ENCODE measurements around the gene TIMP2. TPM values are rescaled to one million over a fixed set of nuclear protein-coding genes. Genes with fewer than 3 reads are reported as not detected.

Gene TIMP2
- total RNA-seq, 4 donors from 2014 or later: 20.4 to 28.7 (median 27.0) TPM

- Histone ChIP-seq H3K27me3 (no peaks in the 10 kb centered on the region), H3K4me3 (no peak overlapping the region), H3K4me1 (peaks cover 5 to 6% of the 10 kb centered on the region in 2 donors), H3K27ac (no peak overlapping the region), H3K36me3 (no peaks in the 10 kb centered on the region), H3K9me3 (no peaks in the 10 kb centered on the region)
- no peak for ATAC-seq
- in situ Hi-C loops (cut with MboI; ENCODE audit: low sequenced_read_pairs in 4 of 4) (no loop called here), intact Hi-C loops (cut with DNase I; ENCODE audit: low total_unique reads) (loop anchor here (5.0 kb wide), 2 partner anchors 127 to 167 kb away; no protein-coding TSS in a partner anchor)
- no peak for TF ChIP-seq POLR2A (IDR thresholded peaks at IDR 0.05)
- TF ChIP-seq, protein P1, sequence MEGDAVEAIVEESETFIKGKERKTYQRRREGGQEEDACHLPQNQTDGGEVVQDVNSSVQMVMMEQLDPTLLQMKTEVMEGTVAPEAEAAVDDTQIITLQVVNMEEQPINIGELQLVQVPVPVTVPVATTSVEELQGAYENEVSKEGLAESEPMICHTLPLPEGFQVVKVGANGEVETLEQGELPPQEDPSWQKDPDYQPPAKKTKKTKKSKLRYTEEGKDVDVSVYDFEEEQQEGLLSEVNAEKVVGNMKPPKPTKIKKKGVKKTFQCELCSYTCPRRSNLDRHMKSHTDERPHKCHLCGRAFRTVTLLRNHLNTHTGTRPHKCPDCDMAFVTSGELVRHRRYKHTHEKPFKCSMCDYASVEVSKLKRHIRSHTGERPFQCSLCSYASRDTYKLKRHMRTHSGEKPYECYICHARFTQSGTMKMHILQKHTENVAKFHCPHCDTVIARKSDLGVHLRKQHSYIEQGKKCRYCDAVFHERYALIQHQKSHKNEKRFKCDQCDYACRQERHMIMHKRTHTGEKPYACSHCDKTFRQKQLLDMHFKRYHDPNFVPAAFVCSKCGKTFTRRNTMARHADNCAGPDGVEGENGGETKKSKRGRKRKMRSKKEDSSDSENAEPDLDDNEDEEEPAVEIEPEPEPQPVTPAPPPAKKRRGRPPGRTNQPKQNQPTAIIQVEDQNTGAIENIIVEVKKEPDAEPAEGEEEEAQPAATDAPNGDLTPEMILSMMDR (IDR thresholded peaks at IDR 0.05 in 4 of 5, conservative IDR thresholded peaks at IDR 0.05 in 1 of 5): no peak
- DNase-seq: no peak
These were observed 80.7 kb downstream of the TIMP2 start for GRCh38 chr17:78844301-78845005.

DNA sequence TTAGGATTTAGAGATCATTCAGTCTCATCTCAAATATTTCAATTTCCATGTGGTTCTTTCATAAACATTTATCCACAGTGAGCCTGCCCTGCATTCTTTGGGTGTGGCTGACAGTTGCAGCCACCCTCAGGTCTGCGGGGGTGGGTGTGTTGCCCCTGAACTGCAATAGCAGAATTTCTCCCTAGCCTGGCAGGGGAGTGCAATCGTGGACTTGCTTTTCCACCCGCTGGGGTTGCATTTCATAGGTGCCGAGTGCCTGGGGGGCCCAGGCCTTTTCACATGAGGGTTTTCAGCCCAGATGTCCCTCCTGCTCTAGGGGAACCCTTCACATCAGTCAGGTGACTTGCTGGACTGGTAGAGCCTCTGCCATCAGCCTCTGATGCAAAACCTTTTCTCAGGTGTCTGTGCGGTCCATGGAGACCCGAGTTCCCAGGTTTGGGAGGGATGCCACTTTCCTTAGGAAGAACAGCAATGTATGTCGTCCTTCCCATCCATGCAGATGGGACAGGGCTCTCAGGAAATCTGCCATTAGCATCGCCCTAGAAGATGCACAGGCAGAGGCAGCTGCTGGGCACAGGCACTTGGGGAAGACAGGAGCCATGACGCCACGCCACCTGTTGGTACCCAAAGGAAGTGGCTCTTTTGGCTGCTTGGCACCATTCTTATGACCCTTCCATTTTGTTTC is 82.2 kb downstream of the TIMP2 start:
- no peak overlapping the region for H3K4me3 ChIP-seq
- no peaks in the 10 kb centered on the region for H3K27me3 ChIP-seq
- peaks cover 0 to under 1% of the 10 kb centered on the region in 2 donors for H3K36me3 ChIP-seq
- TF ChIP-seq, protein P1 (IDR thresholded peaks at IDR 0.05 in 4 of 5, conservative IDR thresholded peaks at IDR 0.05 in 1 of 5): peak in 4 of 5 experiments; percentile 10 to 43 (median 40)
- TF ChIP-seq POLR2A (IDR thresholded peaks at IDR 0.05): no peak
- ATAC-seq (no peak), DNase-seq (no peak)
- peaks cover 13 to 18% of the 10 kb centered on the region in 2 donors for H3K4me1 ChIP-seq
- no peak overlapping the region for H3K27ac ChIP-seq
- no peaks in the 10 kb centered on the region for H3K9me3 ChIP-seq
- intact Hi-C loops (cut with DNase I; ENCODE audit: low total_unique reads): loop anchor here (5.0 kb wide), 2 partner anchors 126 to 166 kb away; no protein-coding TSS in a partner anchor
- in situ Hi-C loops (cut with MboI; ENCODE audit: low sequenced_read_pairs in 4 of 4): no loop called here

DNA sequence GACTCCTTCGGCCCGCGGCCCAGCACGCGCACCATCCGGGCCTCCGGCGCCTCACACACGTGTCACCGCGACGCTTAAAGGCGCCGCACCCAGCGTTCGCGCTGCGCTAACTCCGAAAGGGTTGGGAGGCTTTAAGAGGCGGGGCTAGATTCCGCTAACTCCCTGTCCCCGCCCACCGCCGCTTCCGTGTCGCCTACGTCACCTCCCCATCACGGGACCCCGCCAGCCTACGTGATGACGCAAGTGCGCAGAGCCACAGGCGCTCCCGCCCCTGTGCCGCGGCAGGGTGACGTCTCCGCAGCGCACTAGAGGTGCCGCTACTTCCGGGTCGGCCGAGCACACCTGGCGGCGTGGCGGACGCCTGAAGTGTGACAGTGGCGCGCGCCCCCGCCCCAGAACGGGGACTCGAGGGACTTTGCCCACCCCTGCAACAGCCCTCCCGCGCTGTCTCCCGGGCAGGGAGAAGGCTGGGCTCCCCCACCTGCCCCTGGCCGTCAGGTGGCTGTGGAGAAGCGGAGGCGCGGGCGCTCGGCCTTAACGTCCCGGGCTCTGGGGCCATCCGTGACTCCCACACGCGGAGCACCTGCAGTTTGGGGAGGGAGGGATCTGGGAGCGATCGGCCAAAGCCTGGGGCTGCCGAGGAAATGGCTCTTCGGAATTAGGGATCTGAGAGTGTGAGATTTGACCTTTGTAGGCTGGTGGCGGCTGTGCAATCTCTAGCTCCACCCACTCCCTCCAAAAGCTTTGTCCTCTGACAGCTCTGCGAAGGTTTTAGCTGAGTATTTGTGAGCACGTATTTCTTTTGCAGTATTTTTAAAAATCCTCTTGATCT is 84.2 kb downstream of the TIMP2 start, which contains the start of gene USP36:
Gene USP36 (minus strand): TSS at position 35 of the 832 bp plus-strand sequence. CDS start 4,451 bp downstream, outside the sequence.
- no peaks in the 10 kb centered on the region for H3K9me3 ChIP-seq
- peaks cover 0 to 17% of the 10 kb centered on the region in 2 donors for H3K36me3 ChIP-seq
- ATAC-seq: peak; percentile 93 to 95
- H3K27ac ChIP-seq: peak within 1 kb of the TSS; percentile 91 to 97 (median 96)
- peak; percentile 99 for DNase-seq
- peak within 1 kb of the TSS; percentile 86 to 94 (median 89) for H3K4me3 ChIP-seq
- no peaks in the 10 kb centered on the region for H3K27me3 ChIP-seq
- TF ChIP-seq, protein P1 (IDR thresholded peaks at IDR 0.05 in 4 of 5, conservative IDR thresholded peaks at IDR 0.05 in 1 of 5): peak in 2 of 5 experiments; percentile 32 to 66
- TF ChIP-seq POLR2A (IDR thresholded peaks at IDR 0.05): peak; percentile 97
- H3K4me1 ChIP-seq: peaks cover 13 to 18% of the 10 kb centered on the region in 2 donors
- intact Hi-C loops (cut with DNase I; ENCODE audit: low total_unique reads) (loop anchor here (1.0 to 5.0 kb wide), 3 partner anchors 59 to 164 kb away; partner anchors contain the start of gene CYTH1), in situ Hi-C loops (cut with MboI; ENCODE audit: low sequenced_read_pairs in 4 of 4) (no loop called here)

GRCh38 chr17:78840530-78840779 is 84.7 kb downstream of the TIMP2 start:
- Histone ChIP-seq H3K36me3 (peaks cover 0 to 22% of the 10 kb centered on the region in 2 donors), H3K4me3 (peak overlapping the region; percentile 86 to 92 (median 88)), H3K4me1 (peaks cover 13 to 18% of the 10 kb centered on the region in 2 donors), H3K27me3 (no peaks in the 10 kb centered on the region), H3K9me3 (no peaks in the 10 kb centered on the region), H3K27ac (peak overlapping the region; percentile 91 to 97 (median 96))
- DNase-seq (no peak), ATAC-seq (peak; percentile 42 to 50)
- in situ Hi-C loops (cut with MboI; ENCODE audit: low sequenced_read_pairs in 4 of 4): no loop called here
- intact Hi-C loops (cut with DNase I; ENCODE audit: low total_unique reads): loop anchor here (1.0 to 5.0 kb wide), 3 partner anchors 58 to 163 kb away; partner anchors contain the start of gene CYTH1
- TF ChIP-seq, protein P1 (IDR thresholded peaks at IDR 0.05 in 4 of 5, conservative IDR thresholded peaks at IDR 0.05 in 1 of 5): no peak
- TF ChIP-seq POLR2A (IDR thresholded peaks at IDR 0.05): no peak
